DND-41 (cell line): ENCODE results near the gene EFNB2.

Source experiments
- CTCF ChIP-seq: IDR thresholded peaks from 2 replicates; pipeline ENCODE4 v1.5.1; 2012; ENCODE audit warnings: borderline replicate concordance, low read length, moderate library complexity, mild to moderate bottlenecking; ENCODE audit not compliant: poor library complexity, severe bottlenecking; ENCODE audit errors: extremely low read depth
- EZH2 ChIP-seq: IDR thresholded peaks from 3 replicates; pipeline ENCODE4 v1.6.1; 2012; ENCODE audit warnings: borderline replicate concordance, low read depth, mild to moderate bottlenecking, moderate library complexity, low read length, inconsistent platforms; ENCODE audit not compliant: severe bottlenecking

- no peak for TF ChIP-seq EZH2
- TF ChIP-seq CTCF: no peak
Measured at GRCh38 chr13:106488686-106489085, 46.8 kb downstream of the EFNB2 start.
